Activated effector memory CD4-positive, alpha-beta T cell treated with Interleukin-2 at 50 U/mL for 16 hours (primary cell): ENCODE results near the gene TRIO.
"Not testable (repeated sequence)": the region's sequence is repeated elsewhere in the genome, so short reads cannot be mapped to it uniquely, and the experiment has no call there.

Source experiments
- DNase-seq: peaks from one replicate; pipeline ENCODE4 v3.0.0-alpha.2; 2020

Gene TRIO

DNA sequence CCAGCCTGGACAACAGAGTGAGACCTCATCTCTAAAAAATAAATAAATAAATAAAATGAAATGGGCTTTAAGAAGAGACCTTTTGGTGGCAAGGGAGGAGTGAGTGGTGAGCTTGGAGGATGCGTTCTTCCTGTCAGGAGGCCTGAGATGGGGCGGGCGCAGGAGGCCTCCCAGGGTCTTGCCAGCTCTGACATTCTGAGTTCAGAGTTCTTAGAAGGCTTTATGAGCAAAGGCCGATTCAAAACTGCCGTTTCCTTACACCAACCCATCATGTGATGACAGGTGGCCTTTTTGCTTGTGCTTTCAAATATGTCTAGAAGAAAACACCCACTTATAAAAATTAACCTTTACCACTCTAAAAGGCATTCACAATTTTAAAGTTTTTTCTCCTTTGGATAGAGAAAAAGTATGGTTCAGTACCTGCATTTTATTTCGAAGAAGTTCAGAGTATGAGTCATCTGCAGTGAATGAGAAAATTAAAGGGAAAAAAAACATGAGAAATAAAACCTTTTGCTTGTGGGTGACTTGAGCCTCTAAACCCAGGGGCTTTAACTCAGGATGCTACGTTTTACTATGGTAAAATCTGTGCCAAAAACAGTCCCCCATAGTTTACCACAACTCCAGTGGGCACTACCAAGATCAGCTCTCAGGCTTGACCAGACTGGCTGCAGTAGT is 281.0 kb downstream of the TRIO start:
- DNase-seq = no peak

DNA sequence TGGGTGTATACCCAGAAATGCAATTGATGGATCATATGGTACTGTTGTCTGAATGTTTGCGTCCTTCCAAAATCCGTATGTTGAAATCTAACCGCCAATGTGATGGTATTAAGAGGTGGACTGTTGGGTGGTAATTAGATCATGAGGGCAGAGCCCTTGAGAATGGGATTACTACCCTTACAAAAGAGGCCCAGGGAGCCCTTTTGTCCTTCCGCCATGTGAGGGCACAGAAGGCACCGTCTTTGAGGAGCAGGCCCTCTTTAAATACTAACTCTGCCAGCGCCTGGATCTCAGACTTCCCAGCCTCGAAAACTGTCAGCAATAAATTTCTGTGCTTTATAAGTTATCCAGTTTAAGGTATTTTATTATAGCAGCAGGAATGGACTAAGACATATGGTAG is 282.4 kb downstream of the TRIO start:
- DNase-seq = no peak

DNA sequence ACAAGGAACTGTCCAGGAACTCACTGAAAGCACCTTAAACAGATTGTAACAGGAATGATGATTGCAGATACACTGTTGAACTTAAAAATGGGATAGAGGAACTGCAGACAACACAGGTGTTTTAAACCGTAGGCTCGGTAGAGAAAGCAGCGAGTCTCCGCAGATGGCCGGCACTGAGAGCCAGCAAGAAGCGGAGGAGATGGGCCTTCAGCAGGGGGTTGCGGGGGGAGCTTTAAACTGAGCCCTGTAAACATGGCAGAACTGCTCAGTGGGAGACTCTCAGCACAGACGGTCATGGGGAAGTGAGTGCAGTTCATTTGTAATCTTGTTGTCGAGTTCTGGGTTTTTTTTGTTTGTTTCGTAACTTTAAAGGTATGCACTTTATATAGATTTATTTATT is 283.4 kb downstream of the TRIO start:
- DNase-seq = no peak

DNA sequence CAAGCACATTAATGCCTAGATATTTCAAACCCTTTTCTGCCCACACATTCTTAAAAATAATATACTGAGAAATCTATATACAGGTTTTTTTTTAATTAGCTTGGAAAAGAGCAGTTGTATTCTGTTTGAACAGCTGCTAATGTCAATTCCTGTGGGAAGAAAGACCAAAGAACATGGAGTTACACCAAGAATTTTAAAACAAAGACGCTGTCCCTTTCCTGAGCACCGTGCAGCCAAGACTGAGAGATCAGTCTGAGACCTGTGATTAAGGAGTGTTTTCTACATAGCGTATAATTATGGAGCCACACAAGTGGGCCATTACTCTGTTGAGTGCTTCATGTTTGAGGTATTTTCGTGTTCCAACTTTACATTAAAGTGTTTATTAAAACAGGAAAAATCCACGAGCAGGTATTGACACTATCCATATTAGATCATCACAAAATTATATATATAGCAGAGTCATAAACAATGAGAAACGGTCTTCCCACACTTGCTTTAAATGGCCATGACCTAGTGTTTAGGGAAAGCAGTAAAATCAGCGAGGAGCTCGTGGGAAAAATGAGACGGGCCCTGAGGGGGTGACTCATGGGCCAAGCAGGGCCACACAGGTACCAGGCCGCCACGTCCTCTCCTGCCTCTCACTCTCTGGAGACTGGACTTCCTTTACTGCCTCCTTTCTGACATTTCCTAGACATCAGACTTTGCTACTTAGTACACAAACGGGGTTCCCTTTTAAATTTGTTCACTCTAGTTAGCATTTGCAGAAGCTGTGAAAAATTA is 285.4 kb downstream of the TRIO start:
- no peak for DNase-seq

DNA sequence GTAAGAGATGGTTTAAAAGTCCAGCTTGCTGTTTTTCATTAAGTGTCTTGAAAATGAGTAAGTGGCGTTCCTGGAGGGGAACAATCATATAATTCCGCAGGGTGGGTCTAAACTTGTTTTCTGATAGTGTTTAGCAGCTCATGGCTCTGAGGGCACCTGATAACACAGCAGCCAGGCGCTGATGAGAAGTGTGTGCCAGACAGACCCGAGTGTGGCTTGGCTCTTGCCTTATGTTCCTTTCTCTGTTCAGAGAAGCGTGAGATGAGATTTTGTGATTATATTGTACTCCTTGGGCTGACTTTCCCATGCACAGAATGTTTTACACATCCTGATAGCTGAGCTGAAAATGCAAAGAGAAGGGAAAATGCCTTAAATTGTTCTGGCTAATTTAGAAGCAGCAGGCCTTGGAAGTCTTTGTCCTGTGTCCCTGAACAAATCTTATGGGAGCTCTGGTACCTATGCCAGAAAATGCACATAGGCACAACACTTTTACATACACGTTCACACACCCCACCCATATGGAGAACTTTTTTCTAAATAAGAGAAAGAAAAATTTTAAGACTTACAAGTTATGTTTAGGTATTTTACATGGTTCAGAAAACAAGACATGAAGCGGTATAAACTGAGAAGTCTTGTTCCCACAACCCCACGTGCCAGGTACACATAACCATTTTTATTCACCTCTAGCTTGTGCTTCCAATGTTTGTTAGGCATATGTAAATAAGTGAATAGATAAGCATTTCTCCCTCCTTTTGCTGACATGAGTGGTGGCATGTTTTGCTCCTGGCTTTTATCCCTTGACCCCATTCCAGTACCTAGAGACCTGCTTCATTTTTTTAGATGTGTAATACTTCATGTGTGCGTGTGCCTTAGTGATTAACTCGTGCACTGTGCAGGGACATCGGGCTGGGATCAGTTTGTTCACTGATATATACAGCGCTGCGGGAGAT is 286.2 kb downstream of the TRIO start:
- DNase-seq = no peak

DNA sequence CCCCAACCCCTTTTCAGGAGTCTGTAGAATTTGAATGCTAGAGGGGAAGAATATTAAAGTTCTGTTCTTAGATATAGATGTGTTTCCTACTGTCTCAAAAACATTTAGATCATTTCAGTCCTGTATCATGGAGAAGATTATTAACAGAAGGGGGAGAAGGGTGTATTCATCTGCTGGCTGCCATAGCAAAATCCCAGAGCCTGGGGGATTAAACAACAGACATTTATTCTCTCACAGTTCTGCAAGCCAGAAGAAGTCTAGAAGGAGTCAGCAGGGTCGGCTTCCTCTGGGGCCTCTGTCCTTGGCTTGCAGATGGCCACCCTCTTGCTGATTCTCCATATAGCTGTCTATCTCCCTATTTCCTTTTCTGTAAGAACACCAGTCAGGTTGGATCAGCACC is 288.4 kb downstream of the TRIO start:
- no peak for DNase-seq

DNA sequence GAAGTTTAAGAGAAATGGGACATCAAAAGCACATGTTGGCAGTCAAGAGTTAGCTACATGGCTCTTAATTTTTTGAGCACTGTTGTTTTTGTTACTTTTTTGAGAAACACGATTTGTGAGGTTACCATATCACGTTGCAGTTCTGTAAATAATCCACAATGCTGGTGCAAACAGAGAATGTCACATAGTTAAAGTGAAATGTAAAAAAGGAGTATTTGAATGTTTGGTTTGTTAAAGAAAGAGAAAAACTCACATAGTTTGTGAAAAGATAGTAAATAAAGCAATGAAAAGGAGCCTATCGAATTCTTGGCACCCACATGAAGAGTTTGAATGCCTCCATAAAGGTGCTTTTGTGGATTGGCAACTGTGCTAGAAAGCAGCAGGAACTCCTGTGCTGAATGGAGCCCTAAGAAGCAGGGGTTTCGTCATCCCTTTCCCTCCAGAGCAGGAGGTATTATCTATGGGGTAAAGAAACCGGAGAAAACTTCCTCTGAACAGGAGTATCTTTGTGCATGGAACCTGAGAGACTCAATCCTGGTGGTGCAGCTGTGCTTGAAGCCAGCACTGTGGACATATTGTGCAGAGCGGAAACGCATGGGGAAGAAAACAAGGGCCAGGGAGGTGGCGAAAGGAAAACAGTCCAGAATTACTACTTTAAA is 289.9 kb downstream of the TRIO start:
- no peak for DNase-seq

DNA sequence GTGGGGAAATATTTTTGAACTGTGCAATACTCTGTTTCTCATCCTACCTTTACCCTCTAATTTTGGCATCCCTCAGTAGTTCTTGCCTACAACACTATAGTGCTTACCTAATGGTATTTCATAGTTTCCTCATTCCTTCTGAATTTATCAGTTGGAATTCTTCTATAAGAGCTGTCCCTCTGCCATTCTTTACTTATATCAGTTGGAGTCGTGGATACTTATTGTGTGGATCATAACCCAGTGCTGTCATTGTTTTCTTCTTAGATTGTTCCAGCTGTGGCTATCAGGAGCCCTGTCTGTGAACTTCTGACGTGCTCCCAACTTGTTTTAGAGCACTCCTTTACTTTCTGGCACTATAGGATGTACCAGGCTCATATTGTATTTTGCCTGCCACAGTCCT is 292.3 kb downstream of the TRIO start:
- DNase-seq = no peak

DNA sequence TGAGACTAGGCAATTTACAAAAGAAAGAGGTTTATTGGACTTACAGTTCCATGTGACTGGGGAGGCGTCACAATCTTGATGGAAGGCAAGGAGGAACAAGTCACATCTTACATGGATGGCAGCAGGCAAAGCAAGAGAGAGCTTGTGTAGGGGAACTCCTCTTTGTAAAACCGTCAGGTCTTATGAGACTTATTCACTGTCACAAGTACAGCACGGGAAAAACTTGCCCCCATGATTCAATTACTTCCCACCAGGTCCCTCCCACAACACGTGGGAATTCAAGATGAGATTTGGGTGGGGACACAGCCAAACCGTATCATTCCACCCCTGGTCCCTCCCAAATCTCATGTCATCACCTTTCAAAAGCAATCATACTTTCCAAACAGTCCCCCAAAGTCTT is 293.0 kb downstream of the TRIO start:
- not testable (repeated sequence) for DNase-seq

DNA sequence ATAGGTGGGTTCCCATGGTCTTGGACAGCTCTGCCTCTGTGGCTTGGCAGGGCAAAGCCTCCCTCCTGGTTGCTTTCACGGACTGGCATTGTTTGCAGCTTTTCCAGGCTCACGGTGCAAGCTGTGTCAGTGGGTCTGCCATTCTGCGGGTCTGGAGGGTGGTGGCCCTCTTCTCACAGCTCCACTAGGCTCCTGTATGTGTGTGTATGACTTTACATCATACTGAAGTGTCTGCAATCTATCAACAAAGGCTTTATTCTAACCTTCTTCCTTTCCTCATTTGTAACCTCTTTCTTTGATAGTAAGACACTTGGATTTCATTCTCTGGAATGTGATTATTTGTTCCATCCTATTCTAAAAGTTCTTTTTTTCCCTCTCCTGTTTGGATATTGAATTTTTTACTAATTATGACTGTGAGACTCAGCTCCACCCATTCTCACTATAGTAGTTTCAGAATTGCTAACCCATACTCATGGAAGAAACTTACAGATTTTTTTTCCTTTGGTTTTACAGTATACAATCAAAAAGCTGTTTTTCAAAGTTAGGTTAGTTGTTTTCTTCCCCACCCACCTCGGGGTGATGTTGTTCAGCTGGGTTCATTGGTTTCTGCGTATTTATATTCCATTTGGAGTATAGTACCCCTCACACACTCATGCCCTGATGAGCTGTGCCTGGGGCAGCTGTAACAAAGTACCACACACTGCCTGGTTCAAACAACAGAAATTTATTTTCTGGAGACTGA is 293.8 kb downstream of the TRIO start:
- DNase-seq = no peak

DNA sequence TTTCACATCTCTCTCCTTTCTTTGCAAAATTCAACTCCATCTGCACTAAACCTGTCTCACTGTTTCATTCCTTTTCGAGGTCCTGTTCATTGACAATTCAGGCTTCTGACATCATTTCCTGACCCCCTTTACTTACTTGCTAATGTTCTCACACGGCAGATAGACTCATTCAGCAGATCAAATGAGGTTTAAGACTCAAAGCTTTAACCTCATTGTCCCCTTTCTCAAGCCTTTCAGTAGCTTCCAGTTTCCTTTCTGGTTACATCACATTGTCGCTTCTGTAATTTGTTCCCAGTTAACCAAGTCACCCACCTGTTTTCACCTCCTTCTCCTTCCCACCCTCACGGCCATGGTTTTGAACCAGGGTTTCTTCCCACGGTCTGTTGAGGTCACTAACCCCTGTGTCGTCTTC is 295.1 kb downstream of the TRIO start:
- DNase-seq = no peak

DNA sequence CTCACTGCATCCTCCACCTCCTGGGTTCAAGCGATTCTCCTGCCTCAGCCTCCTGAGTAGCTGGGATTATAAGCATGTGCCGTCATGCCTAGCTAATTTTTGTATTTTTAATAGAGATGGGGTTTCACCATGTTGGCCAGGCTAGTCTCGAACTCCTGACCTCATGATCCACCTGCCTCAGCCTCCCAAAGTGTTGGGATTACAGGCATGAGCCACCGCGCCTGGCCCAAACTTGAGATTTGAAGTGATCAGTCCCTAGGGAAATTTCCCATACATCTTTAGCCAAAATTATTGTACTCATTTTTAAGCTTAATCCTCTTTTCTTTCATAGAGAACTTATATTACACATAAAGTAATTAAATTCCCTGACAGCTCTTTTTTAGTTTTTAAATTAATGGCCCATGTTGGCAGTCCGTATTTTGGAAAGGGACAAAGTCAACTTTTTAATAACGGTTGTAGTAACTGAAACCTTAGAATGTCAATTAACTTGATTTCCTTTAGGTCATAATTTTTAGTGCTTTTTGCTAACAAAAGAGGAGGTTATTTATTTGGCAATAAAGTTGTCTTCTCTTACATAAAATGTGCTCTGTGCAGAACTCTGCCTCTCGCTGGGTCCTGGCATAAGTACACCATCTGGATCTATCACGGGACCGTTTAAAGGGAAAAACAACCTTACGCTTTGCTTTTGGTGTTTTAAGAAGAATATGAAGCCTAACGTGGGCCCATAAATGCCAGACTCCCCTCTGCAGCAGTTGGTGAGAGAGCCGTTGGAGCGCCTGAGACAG is 296.1 kb downstream of the TRIO start:
- no peak for DNase-seq

DNA sequence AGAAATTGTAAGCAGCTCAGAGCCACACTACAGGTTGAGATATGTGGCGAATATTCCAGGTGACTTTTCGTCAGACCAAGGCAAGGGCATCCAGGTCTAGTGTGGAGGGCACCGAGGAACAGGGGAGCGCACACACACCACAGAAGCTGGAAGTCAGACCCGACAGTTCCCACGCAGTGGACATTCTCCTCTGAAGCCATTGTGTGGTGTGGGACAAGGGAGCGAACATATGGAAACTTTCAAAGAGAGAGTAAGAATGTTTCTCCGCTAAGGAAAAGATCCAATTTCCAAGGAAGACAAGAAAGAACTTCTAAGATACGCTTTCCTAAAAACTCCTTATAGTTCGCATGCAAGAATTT is 297.1 kb downstream of the TRIO start:
- DNase-seq = no peak

DNA sequence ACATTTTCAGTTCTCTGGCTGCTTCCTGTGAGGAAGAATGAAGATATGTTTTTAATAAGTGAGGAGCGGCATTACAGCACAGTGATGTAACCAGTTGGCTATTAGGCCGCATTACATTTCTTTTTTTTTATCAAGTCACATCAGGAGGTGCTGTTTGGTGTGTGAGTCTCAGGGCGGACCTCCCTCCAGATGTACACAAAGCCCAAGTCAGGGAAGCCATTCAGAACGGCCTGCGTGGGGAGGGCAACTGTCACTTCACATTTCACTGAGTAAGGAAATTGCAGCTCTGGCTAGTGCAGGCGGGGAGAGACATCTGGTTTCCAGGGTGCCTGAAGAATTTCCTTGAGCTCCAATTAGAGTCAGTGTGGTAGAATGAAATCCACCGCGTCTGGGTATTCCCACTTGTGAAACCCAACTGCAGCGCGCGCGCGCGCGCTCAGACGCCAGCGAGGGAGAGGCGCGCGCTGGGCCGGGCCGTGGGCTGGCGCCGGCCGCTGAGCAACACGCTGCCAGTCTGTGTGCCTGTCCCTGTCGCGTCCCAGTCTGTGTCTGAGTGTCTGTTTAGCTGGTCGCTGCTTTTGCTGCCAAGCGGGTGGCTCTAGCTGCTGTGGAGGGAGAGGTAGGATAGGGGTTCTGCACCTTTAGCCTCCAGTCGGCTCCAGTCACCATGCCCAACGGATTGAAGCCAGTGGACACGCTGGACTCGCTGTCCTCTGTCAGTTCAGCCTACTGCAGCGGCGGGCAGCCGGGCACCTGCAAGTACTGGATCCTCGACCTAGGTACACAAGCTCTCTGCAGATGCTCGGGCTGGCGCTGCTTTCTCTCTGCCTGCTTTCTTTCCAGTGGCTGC is 297.7 kb downstream of the TRIO start:
- DNase-seq = no peak

DNA sequence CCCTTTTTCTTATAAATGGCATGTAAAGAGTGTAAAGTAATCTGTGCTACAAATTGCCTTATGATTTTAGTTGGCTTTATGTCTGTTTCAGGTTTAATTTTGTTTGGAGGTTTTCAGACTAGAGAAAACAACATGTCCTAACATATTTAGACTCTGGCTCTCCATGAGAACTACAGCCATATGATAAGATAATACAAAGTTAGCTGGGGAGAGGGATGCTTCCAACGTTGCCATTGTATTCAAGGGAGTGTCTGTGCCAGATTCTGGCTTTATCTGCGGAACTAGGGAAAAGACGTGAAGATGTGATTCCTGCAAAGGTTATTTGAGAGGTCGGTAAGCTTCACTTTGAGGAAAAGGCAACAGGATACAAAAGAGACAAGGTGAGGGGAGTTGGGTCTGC is 298.5 kb downstream of the TRIO start:
- DNase-seq = no peak

DNA sequence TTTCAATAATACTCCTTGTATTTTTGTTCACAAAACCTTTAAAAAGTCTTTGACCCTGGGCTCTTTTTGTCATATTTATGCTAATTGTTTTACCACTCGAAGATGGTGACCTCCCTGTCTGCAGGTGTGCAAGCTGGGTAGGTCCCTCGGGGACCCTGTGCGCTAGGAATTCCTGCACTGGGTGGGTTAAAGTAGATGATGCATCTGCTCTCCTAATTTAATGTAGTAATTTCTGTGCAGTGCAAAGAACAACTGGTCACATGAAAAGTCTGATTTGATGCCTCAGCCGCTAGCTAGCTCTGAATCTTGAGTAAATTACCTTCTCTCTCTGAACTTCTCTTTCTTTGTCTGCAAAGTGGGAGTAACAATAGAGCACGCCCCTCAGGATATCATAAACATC is 299.4 kb downstream of the TRIO start:
- no peak for DNase-seq

DNA sequence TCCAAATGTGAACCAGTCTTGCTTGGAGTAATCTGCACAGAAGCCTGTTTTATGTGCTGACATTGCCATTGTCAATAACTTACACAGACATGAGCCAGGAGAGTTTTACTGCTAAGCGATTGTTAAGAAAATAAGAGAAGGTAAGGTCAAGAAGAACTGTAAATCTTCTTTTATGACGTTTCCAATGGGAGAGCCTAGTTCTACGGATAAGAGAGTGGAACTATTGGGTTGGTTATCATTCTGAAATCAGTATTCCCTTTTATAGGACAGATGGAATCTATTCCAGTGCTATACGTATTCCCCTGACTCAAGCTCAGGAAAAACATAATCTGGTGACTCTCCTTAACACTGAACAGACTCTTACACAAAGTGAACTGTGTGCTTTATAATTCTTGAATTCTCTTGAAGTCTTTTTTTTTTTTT is 300.5 kb downstream of the TRIO start:
- no peak for DNase-seq

DNA sequence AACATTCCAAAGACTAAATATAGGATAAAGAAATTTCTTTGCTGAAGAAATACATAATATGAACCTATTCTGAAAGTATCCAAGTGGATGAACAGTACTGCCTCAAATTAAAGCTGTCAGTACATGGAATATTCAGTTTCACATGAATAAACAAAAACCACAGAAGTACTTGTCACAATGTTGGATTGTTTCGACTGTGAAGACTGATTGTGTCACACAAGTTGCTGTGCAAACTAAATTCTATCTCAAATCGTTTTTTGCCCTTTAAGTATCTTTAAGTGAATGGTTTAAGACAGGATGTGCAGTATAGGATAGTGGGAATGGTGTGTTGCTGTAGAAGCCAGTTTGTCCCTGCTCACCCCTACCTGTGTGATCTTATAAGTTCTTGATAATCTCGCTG is 301.0 kb downstream of the TRIO start:
- no peak for DNase-seq

DNA sequence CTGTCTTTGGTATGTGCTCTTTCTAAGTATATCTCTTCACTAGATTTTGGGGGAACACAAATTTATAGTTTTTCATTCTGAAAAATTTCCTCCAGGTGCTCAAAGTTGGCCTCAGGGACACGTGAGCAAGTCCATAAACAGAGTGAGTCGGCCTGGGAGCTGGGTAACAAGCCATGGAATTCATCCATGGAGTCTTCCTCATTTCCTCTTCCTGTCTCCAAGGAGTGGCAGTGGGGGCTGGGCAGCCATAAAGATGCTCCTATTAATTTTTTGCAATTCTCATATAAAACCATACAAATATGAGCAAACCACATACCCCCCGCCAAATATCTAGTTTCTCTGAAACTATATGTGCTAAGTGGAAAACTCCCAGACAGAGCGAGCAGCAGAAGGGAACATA is 301.9 kb downstream of the TRIO start:
- DNase-seq = no peak

DNA sequence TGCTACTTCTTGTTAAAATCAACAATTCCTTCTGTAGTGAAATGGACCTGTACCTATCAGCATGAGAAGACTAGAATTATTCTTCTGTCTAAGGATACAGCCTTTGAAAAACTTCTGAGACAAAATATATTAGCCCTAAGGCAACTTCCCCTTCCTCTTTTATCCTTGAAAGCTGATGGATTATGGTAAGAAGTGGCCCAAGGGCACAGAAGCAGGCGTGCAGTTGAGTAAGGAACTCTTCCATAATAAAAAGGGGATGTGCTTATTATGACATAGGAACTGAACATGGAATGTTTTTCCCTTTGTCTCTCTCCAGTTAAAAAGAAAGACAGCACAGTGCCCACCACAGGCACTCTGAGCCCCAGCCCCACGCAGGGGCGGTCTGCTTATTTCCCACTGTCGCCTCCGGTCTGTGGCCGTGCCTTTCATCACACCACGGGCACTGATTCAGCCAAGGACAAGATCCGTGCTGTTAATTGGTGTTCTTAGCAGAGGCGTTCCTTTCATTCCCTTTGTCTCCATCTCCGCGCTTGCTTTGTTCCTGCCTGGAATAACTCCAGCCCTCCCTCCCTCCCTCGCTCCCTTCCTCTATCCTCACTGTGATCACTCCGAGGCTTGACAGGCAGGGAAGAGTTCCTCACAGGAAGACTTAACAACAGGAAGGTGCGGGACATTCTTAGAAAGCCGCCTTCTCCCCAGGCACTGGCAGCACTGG is 302.6 kb downstream of the TRIO start:
- DNase-seq = no peak
